ENCODE results near the gene TNNT1.

Gene TNNT1

DNA sequence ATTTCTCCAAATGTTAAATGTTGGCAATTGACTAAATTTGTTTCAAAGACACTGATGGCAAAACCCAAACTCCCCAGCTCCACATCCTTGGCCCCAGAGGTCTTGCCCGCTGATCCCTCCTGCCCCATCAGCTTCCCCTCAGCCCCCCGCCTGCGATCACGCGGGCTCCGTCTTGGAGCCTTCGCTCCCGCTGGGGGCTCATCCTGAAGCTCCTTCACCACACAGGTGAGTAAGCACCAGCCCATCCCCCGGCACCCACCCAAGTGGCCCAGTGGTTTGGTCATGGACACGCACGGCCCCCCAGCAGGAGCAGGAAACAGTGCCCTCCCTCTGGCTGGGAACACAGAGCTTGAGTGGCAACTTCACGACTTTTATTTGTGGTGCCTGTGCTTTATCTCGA is 58.4 kb downstream of the TNNT1 start:
- Histone ChIP-seq H2AFZ (ENCODE audit: low read depth, low read length, severe bottlenecking) (no peak overlapping the region), H3K9ac (ENCODE audit: low read length) (no peak overlapping the region), H3K79me2 (ENCODE audit: insufficient read depth, low read length) (no peaks in the 10 kb centered on the region), H3K9me2 (replicated peaks; ENCODE audit: insufficient read depth, low read length) (no peaks in the 10 kb centered on the region), H3K4me3 (ENCODE audit: insufficient read depth, low read length, poor library complexity, severe bottlenecking) (no peak overlapping the region), H3K27me3 (ENCODE audit: low read length) (no peaks in the 10 kb centered on the region), H4K20me1 (ENCODE audit: low read depth, low read length) (no peaks in the 10 kb centered on the region), H3K36me3 (ENCODE audit: low read length) (no peaks in the 10 kb centered on the region), H3K9me3 (ENCODE audit: insufficient read depth, low read length) (no peaks in the 10 kb centered on the region), H3K4me2 (ENCODE audit: low read depth, low read length, poor library complexity, severe bottlenecking) (no peak overlapping the region), H3F3A (ENCODE audit: insufficient read depth) (0 out of 2 replicates have a peak, but pooled peaks cover 3% of the 10 kb centered on the region), H3K27ac (ENCODE audit: low read depth, low read length) (no peak overlapping the region)
- no peak for TF ChIP-seq CTCF (IDR thresholded peaks at IDR 0.05; ENCODE audit: insufficient read depth, low read length, poor library complexity, severe bottlenecking)
- TF ChIP-seq EZH2phosphoT487 (conservative IDR thresholded peaks at IDR 0.05; ENCODE audit: low read length): no peak

DNA sequence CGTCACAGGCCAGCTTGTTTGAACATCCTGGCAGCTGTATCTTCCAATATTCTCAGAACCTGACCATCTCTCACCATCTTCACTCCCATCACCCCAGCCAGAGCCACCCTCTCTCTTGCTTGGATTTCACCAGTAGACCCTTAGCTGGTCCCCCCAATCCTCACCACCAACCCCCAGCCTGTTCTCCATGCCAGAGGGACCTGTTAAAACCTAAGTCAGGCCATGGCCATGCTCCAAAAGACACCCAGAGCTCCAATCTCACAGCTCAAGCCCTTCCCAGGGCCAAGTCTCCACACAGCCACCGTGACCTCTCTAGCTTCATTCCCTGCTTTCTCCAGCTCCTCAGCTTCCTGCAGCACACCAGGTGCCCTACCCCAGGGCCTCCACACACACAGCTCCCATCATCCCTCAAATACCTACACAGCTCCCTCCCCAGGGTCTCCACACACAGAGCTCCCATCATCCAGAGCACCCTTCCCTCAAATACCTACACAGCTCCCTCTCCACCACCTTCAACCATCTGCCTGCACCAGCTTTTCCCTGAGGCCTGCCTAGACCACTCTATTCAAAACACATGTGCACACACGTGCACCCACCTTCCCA is 59.6 kb downstream of the TNNT1 start:
- no peak overlapping the region for H2AFZ ChIP-seq (ENCODE audit: low read depth, low read length, severe bottlenecking)
- no peaks in the 10 kb centered on the region for H3K27me3 ChIP-seq (ENCODE audit: low read length)
- no peak overlapping the region for H3K4me2 ChIP-seq (ENCODE audit: low read depth, low read length, poor library complexity, severe bottlenecking)
- no peaks in the 10 kb centered on the region for H3K36me3 ChIP-seq (ENCODE audit: low read length)
- no peaks in the 10 kb centered on the region for H3K79me2 ChIP-seq (ENCODE audit: insufficient read depth, low read length)
- TF ChIP-seq CTCF (IDR thresholded peaks at IDR 0.05; ENCODE audit: insufficient read depth, low read length, poor library complexity, severe bottlenecking): no peak
- TF ChIP-seq EZH2phosphoT487 (conservative IDR thresholded peaks at IDR 0.05; ENCODE audit: low read length): no peak
- no peak overlapping the region for H3K27ac ChIP-seq (ENCODE audit: low read depth, low read length)
- no peaks in the 10 kb centered on the region for H3K9me3 ChIP-seq (ENCODE audit: insufficient read depth, low read length)
- no peak overlapping the region for H3K9ac ChIP-seq (ENCODE audit: low read length)
- H3F3A ChIP-seq (ENCODE audit: insufficient read depth): 0 out of 2 replicates have a peak, but pooled peaks cover 11% of the 10 kb centered on the region
- H3K4me3 ChIP-seq (ENCODE audit: insufficient read depth, low read length, poor library complexity, severe bottlenecking): no peak overlapping the region
- no peaks in the 10 kb centered on the region for H4K20me1 ChIP-seq (ENCODE audit: low read depth, low read length)
- H3K9me2 ChIP-seq (replicated peaks; ENCODE audit: insufficient read depth, low read length): no peaks in the 10 kb centered on the region

DNA sequence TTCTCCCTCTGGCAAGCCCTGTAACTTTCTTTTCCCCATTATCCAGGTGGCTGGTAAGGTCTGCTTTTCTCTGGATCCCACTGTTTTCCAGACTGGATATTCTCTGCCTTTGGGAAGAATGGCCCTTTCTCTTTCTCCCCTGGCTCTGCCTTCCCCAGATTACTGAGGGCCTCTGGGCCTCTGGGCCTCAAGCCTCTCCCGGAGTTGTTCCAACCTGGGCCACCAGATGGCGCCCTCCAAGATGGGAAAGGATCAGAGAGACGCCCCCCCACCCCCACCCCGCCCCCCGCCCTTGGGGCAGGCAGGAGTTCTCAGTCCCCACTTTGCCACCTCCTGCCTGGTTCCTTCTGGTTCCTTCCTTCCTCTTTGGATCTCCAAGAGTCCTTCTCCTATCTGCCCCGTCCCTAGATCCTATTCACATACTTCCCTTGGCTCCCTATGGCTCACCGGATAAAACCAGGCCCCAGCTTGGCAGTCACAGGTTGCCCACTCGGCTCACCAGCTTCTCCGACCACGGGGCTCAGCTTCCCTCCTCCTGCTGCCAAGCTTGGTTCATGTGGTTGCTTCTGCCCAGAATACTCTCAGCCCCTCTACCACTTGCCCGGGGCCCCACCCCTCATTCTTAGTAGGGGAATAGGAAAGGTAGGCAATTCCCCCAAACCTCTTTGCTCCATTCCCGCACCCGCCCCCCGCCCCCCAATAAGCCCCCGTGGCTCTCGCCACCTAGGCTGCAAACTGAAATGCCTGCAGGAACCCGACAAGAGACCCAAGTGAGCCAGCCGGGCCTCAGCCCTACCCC is 60.3 kb downstream of the TNNT1 start:
- Histone ChIP-seq H3K27ac (ENCODE audit: low read depth, low read length) (no peak overlapping the region), H3K36me3 (ENCODE audit: low read length) (no peaks in the 10 kb centered on the region), H3K4me3 (ENCODE audit: insufficient read depth, low read length, poor library complexity, severe bottlenecking) (no peak overlapping the region), H3K9ac (ENCODE audit: low read length) (0 out of 2 replicates have a peak overlapping the region, but pooled peaks have one; percentile 2), H3K4me2 (ENCODE audit: low read depth, low read length, poor library complexity, severe bottlenecking) (no peak overlapping the region), H3K9me2 (replicated peaks; ENCODE audit: insufficient read depth, low read length) (no peaks in the 10 kb centered on the region), H3F3A (ENCODE audit: insufficient read depth) (0 out of 2 replicates have a peak, but pooled peaks cover 11% of the 10 kb centered on the region), H4K20me1 (ENCODE audit: low read depth, low read length) (no peaks in the 10 kb centered on the region), H3K27me3 (ENCODE audit: low read length) (no peaks in the 10 kb centered on the region), H3K79me2 (ENCODE audit: insufficient read depth, low read length) (no peaks in the 10 kb centered on the region), H2AFZ (ENCODE audit: low read depth, low read length, severe bottlenecking) (no peak overlapping the region), H3K9me3 (ENCODE audit: insufficient read depth, low read length) (no peaks in the 10 kb centered on the region)
- TF ChIP-seq EZH2phosphoT487 (conservative IDR thresholded peaks at IDR 0.05; ENCODE audit: low read length) (no peak), CTCF (IDR thresholded peaks at IDR 0.05; ENCODE audit: insufficient read depth, low read length, poor library complexity, severe bottlenecking) (peak; percentile 57)
